Activated T-helper 17 cell treated with anti-CD3 and anti-CD28 coated beads, Interleukin-2, amount 50 U/mL, for 72 hours (primary cell): ENCODE measurements around the gene GNAO1. TPM values are rescaled to one million over a fixed set of nuclear protein-coding genes. Genes with fewer than 3 reads are reported as not detected.

Experiments used
- ATAC-seq: fragments of 150-1000 bp; cut with Tn5 transposase; replicated peaks from 2 replicates; pipeline ENCODE4 v1.10.0; 2021; ENCODE audit warnings: mild to moderate bottlenecking, moderate library complexity
- H3K27ac Mint-ChIP-seq: one replicate; pipeline ENCODE4 v1.8.0; 2022; ENCODE audit warnings: mixed read lengths
- H3K27me3 Mint-ChIP-seq: one replicate; pipeline ENCODE4 v1.8.0; 2022; ENCODE audit warnings: mixed read lengths
- H3K36me3 Mint-ChIP-seq: one replicate; pipeline ENCODE4 v1.8.0; 2022; ENCODE audit warnings: low read depth, mild to moderate bottlenecking, mixed read lengths
- H3K4me1 Mint-ChIP-seq: one replicate; pipeline ENCODE4 v1.8.0; 2022; ENCODE audit warnings: mixed read lengths
- H3K4me3 Mint-ChIP-seq: one replicate; pipeline ENCODE4 v1.8.0; 2022; ENCODE audit warnings: mild to moderate bottlenecking, mixed read lengths
- H3K9me3 Mint-ChIP-seq: one replicate; pipeline ENCODE4 v1.8.0; 2022; ENCODE audit warnings: mixed read lengths
- total RNA-seq, 2 donors: library from RNA; stranded (reverse); gene quantifications; one replicate each; pipeline ENCODE4 v1.2.3, GENCODE V29; 2022

The GNAO1 gene
- under 1 TPM; 0.41 to 0.74 TPM for total RNA-seq

GRCh38 chr16:56191156-56191815 lies at the start of gene GNAO1:
GNAO1 (plus strand) TSS chr16:56191489; CDS start chr16:56192236, 747 bp downstream.
- peaks cover 17% of the 10 kb centered on the region for H3K4me1 Mint-ChIP-seq
- peaks cover 11% of the 10 kb centered on the region for H3K27me3 Mint-ChIP-seq
- H3K9me3 Mint-ChIP-seq: no peaks in the 10 kb centered on the region
- H3K4me3 Mint-ChIP-seq: peak within 1 kb of the TSS; percentile 72
- peak; percentile 86 for ATAC-seq
- no peaks in the 10 kb centered on the region for H3K36me3 Mint-ChIP-seq
- H3K27ac Mint-ChIP-seq: no peak within 1 kb of the TSS

- no peaks in the 10 kb centered on the region for H3K4me1 Mint-ChIP-seq
- H3K9me3 Mint-ChIP-seq: no peaks in the 10 kb centered on the region
- H3K27me3 Mint-ChIP-seq: peaks cover 10% of the 10 kb centered on the region
- no peak for ATAC-seq
- no peak overlapping the region for H3K4me3 Mint-ChIP-seq
- no peaks in the 10 kb centered on the region for H3K36me3 Mint-ChIP-seq
- no peak overlapping the region for H3K27ac Mint-ChIP-seq
Observed at GRCh38 chr16:56143666-56144065, 47.6 kb upstream of the GNAO1 start.

- no peaks in the 10 kb centered on the region for H3K4me1 Mint-ChIP-seq
- ATAC-seq: no peak
- H3K27ac Mint-ChIP-seq: no peak overlapping the region
- H3K9me3 Mint-ChIP-seq: no peaks in the 10 kb centered on the region
- H3K36me3 Mint-ChIP-seq: no peaks in the 10 kb centered on the region
- peaks cover 7% of the 10 kb centered on the region for H3K27me3 Mint-ChIP-seq
- H3K4me3 Mint-ChIP-seq: no peak overlapping the region
Observed at GRCh38 chr16:56145369-56145768, 45.9 kb upstream of the GNAO1 start.

- ATAC-seq: no peak
- H3K36me3 Mint-ChIP-seq: no peaks in the 10 kb centered on the region
- no peak overlapping the region for H3K27ac Mint-ChIP-seq
- H3K4me1 Mint-ChIP-seq: no peaks in the 10 kb centered on the region
- no peaks in the 10 kb centered on the region for H3K9me3 Mint-ChIP-seq
- H3K27me3 Mint-ChIP-seq: peaks cover 3% of the 10 kb centered on the region
- no peak overlapping the region for H3K4me3 Mint-ChIP-seq
Observed at GRCh38 chr16:56151621-56152020, 39.7 kb upstream of the GNAO1 start.

- H3K36me3 Mint-ChIP-seq: no peaks in the 10 kb centered on the region
- H3K4me1 Mint-ChIP-seq: peaks cover 5% of the 10 kb centered on the region
- no peak overlapping the region for H3K27ac Mint-ChIP-seq
- H3K9me3 Mint-ChIP-seq: no peaks in the 10 kb centered on the region
- no peak overlapping the region for H3K4me3 Mint-ChIP-seq
- no peak for ATAC-seq
- no peaks in the 10 kb centered on the region for H3K27me3 Mint-ChIP-seq
Observed at GRCh38 chr16:56161658-56162057, 29.6 kb upstream of the GNAO1 start.

GRCh38 chr16:56163089-56163488 lies 28.2 kb upstream of the GNAO1 start:
- H3K4me3 Mint-ChIP-seq: no peak overlapping the region
- H3K27me3 Mint-ChIP-seq: no peaks in the 10 kb centered on the region
- H3K4me1 Mint-ChIP-seq: peaks cover 5% of the 10 kb centered on the region
- no peaks in the 10 kb centered on the region for H3K9me3 Mint-ChIP-seq
- ATAC-seq: no peak
- no peaks in the 10 kb centered on the region for H3K36me3 Mint-ChIP-seq
- no peak overlapping the region for H3K27ac Mint-ChIP-seq

GRCh38 chr16:56163938-56164337 lies 27.4 kb upstream of the GNAO1 start:
- no peak overlapping the region for H3K27ac Mint-ChIP-seq
- peaks cover 5% of the 10 kb centered on the region for H3K4me1 Mint-ChIP-seq
- H3K4me3 Mint-ChIP-seq: no peak overlapping the region
- ATAC-seq: peak; percentile 60
- no peaks in the 10 kb centered on the region for H3K36me3 Mint-ChIP-seq
- no peaks in the 10 kb centered on the region for H3K27me3 Mint-ChIP-seq
- H3K9me3 Mint-ChIP-seq: no peaks in the 10 kb centered on the region

- Mint-ChIP-seq H3K36me3 (no peaks in the 10 kb centered on the region), H3K27me3 (no peaks in the 10 kb centered on the region), H3K4me3 (no peak overlapping the region), H3K9me3 (no peaks in the 10 kb centered on the region), H3K27ac (no peak overlapping the region), H3K4me1 (peaks cover 5% of the 10 kb centered on the region)
- no peak for ATAC-seq
Observed at GRCh38 chr16:56164636-56165035, 26.7 kb upstream of the GNAO1 start.

GRCh38 chr16:56174411-56174810 lies 16.9 kb upstream of the GNAO1 start:
- peaks cover 22% of the 10 kb centered on the region for H3K9me3 Mint-ChIP-seq
- no peak overlapping the region for H3K4me3 Mint-ChIP-seq
- H3K36me3 Mint-ChIP-seq: no peaks in the 10 kb centered on the region
- no peaks in the 10 kb centered on the region for H3K4me1 Mint-ChIP-seq
- no peak for ATAC-seq
- no peak overlapping the region for H3K27ac Mint-ChIP-seq
- peaks cover 8% of the 10 kb centered on the region for H3K27me3 Mint-ChIP-seq

- no peak for ATAC-seq
- H3K27ac Mint-ChIP-seq: no peak overlapping the region
- H3K4me3 Mint-ChIP-seq: no peak overlapping the region
- H3K36me3 Mint-ChIP-seq: no peaks in the 10 kb centered on the region
- H3K4me1 Mint-ChIP-seq: no peaks in the 10 kb centered on the region
- peaks cover 12% of the 10 kb centered on the region for H3K9me3 Mint-ChIP-seq
- H3K27me3 Mint-ChIP-seq: peaks cover 3% of the 10 kb centered on the region
Observed at GRCh38 chr16:56181401-56181800, 9.9 kb upstream of the GNAO1 start.

- Mint-ChIP-seq H3K9me3 (peaks cover 12% of the 10 kb centered on the region), H3K27ac (no peak overlapping the region), H3K4me3 (no peak overlapping the region), H3K36me3 (no peaks in the 10 kb centered on the region), H3K4me1 (no peaks in the 10 kb centered on the region), H3K27me3 (peaks cover 3% of the 10 kb centered on the region)
- no peak for ATAC-seq
Observed at GRCh38 chr16:56183266-56183665, 8.0 kb upstream of the GNAO1 start.

- no peaks in the 10 kb centered on the region for H3K9me3 Mint-ChIP-seq
- no peaks in the 10 kb centered on the region for H3K36me3 Mint-ChIP-seq
- no peak overlapping the region for H3K27ac Mint-ChIP-seq
- H3K4me3 Mint-ChIP-seq: peak overlapping the region; percentile 72
- peaks cover 17% of the 10 kb centered on the region for H3K4me1 Mint-ChIP-seq
- ATAC-seq: no peak
- peaks cover 11% of the 10 kb centered on the region for H3K27me3 Mint-ChIP-seq
Observed at GRCh38 chr16:56190048-56190676, 1.1 kb upstream of the GNAO1 start.

GRCh38 chr16:56190677-56191155 lies 573 bp upstream of the GNAO1 start:
- peak overlapping the region; percentile 72 for H3K4me3 Mint-ChIP-seq
- peaks cover 11% of the 10 kb centered on the region for H3K27me3 Mint-ChIP-seq
- H3K27ac Mint-ChIP-seq: no peak overlapping the region
- H3K9me3 Mint-ChIP-seq: no peaks in the 10 kb centered on the region
- no peaks in the 10 kb centered on the region for H3K36me3 Mint-ChIP-seq
- H3K4me1 Mint-ChIP-seq: peaks cover 17% of the 10 kb centered on the region
- ATAC-seq: peak; percentile 33

GRCh38 chr16:56191835-56192634 lies 746 bp downstream of the GNAO1 start:
- Mint-ChIP-seq H3K9me3 (no peaks in the 10 kb centered on the region), H3K4me1 (peaks cover 17% of the 10 kb centered on the region), H3K27ac (no peak overlapping the region), H3K36me3 (no peaks in the 10 kb centered on the region), H3K27me3 (peaks cover 12% of the 10 kb centered on the region), H3K4me3 (peak overlapping the region; percentile 72)
- ATAC-seq: peak; percentile 20

GRCh38 chr16:56192635-56192945 lies 1.3 kb downstream of the GNAO1 start:
- Mint-ChIP-seq H3K9me3 (no peaks in the 10 kb centered on the region), H3K4me3 (peak overlapping the region; percentile 72), H3K27me3 (peaks cover 15% of the 10 kb centered on the region), H3K27ac (no peak overlapping the region), H3K4me1 (peaks cover 23% of the 10 kb centered on the region), H3K36me3 (no peaks in the 10 kb centered on the region)
- no peak for ATAC-seq
